Measurements from ENCODE around the gene CDC42EP4. TPM values are rescaled to one million over a fixed set of nuclear protein-coding genes. Genes with fewer than 3 reads are reported as not detected.

Gene CDC42EP4
- total and polyA plus RNA-seq, 2 experiments from 2014 or later = 17.9 to 24.9 TPM

GRCh38 chr17:73278465-73279453 lies 33.0 kb downstream of the CDC42EP4 start:
- Histone ChIP-seq H3K4me1 (ENCODE audit: low read depth) (peaks cover 23% of the 10 kb centered on the region), H3K27ac (peak overlapping the region; percentile 83), H3K36me3 (no peaks in the 10 kb centered on the region), H3K4me3 (no peak overlapping the region), H3K27me3 (no peaks in the 10 kb centered on the region), H3K9me3 (ENCODE audit: low read depth) (no peaks in the 10 kb centered on the region)
- peak; percentile 42 to 46 for DNase-seq (ENCODE audit: low read depth in 1 of 2, low spot score in 1 of 2)
- no peak for TF ChIP-seq CTCF (IDR thresholded peaks at IDR 0.05; ENCODE audit: low read depth, low read length)

GRCh38 chr17:73278049-73278464 lies 33.7 kb downstream of the CDC42EP4 start:
- peaks cover 16% of the 10 kb centered on the region for H3K4me1 ChIP-seq (ENCODE audit: low read depth)
- TF ChIP-seq CTCF (IDR thresholded peaks at IDR 0.05; ENCODE audit: low read depth, low read length) = no peak
- DNase-seq (ENCODE audit: low read depth in 1 of 2, low spot score in 1 of 2) = no peak
- no peaks in the 10 kb centered on the region for H3K36me3 ChIP-seq
- no peak overlapping the region for H3K4me3 ChIP-seq
- peak overlapping the region; percentile 83 for H3K27ac ChIP-seq
- no peaks in the 10 kb centered on the region for H3K9me3 ChIP-seq (ENCODE audit: low read depth)
- no peaks in the 10 kb centered on the region for H3K27me3 ChIP-seq

- no peak overlapping the region for H3K27ac ChIP-seq
- no peak for TF ChIP-seq CTCF (IDR thresholded peaks at IDR 0.05; ENCODE audit: low read depth, low read length)
These were observed 37.3 kb downstream of the CDC42EP4 start for GRCh38 chr17:73274490-73274889.

GRCh38 chr17:73272906-73273218 lies 38.9 kb downstream of the CDC42EP4 start:
- no peak for DNase-seq (ENCODE audit: low read depth in 1 of 2, low spot score in 1 of 2)
- H3K4me1 ChIP-seq (ENCODE audit: low read depth) = peaks cover 4% of the 10 kb centered on the region
- H3K4me3 ChIP-seq = no peak overlapping the region
- H3K9me3 ChIP-seq (ENCODE audit: low read depth) = no peaks in the 10 kb centered on the region
- H3K27ac ChIP-seq = no peak overlapping the region
- no peaks in the 10 kb centered on the region for H3K36me3 ChIP-seq
- TF ChIP-seq CTCF (IDR thresholded peaks at IDR 0.05; ENCODE audit: low read depth, low read length) = no peak
- H3K27me3 ChIP-seq = no peaks in the 10 kb centered on the region

More at GRCh38 chr17:73274490-73274889, 37.3 kb downstream of the CDC42EP4 start:
- H3K4me1 ChIP-seq (ENCODE audit: low read depth) = peaks cover 16% of the 10 kb centered on the region
- H3K9me3 ChIP-seq (ENCODE audit: low read depth) = no peaks in the 10 kb centered on the region
- DNase-seq (ENCODE audit: low read depth in 1 of 2, low spot score in 1 of 2) = no peak
- no peak overlapping the region for H3K4me3 ChIP-seq
- H3K27me3 ChIP-seq = no peaks in the 10 kb centered on the region
- no peaks in the 10 kb centered on the region for H3K36me3 ChIP-seq

DNA sequence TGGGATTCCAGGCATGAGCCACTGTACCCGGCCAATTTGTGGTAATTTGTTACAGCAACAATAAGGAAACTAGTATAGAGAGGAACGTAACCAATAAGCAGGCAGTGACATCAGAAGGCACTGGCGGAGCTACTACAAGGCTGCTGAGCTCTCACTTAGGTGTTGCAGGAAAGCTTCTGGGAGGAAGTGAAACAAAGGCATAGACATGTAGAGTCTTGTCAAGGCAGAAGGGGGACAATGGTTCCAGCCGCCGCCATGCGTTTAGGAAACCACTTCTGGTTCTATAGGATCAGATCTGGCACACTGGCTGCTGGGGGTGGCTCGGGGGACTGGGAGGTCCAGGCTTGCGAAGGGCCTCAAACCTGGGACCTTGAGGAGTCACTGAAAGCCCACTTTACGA lies 40.7 kb downstream of the CDC42EP4 start:
- TF ChIP-seq CTCF (IDR thresholded peaks at IDR 0.05; ENCODE audit: low read depth, low read length) = no peak
- Histone ChIP-seq H3K9me3 (ENCODE audit: low read depth) (no peaks in the 10 kb centered on the region), H3K27ac (no peak overlapping the region), H3K4me3 (no peak overlapping the region), H3K27me3 (no peaks in the 10 kb centered on the region), H3K4me1 (ENCODE audit: low read depth) (no peaks in the 10 kb centered on the region), H3K36me3 (no peaks in the 10 kb centered on the region)
- DNase-seq (ENCODE audit: low read depth in 1 of 2, low spot score in 1 of 2) = no peak

All from cardiac muscle cell (in vitro differentiated cells and primary cell).